GM12891 (cell line): Measurements from ENCODE around the gene TRIM28.

ENCODE experiments used
- POLR2A ChIP-seq: IDR thresholded peaks from 2 replicates; pipeline ENCODE4 v1.6.1; 2011; ENCODE audit warnings: low read depth, low read length, control low read depth
- POLR2AphosphoS5 ChIP-seq: IDR thresholded peaks from 2 replicates; pipeline ENCODE4 v1.6.1; 2011; ENCODE audit warnings: low read depth, low read length, control low read depth
- TAF1 ChIP-seq: IDR thresholded peaks from 2 replicates; pipeline ENCODE4 v1.6.1; 2011; ENCODE audit warnings: low read depth, low read length, control low read depth

GRCh38 chr19:58563034-58563573 is 19.2 kb downstream of the TRIM28 start:
- TF ChIP-seq TAF1 = no peak
- no peak for TF ChIP-seq POLR2AphosphoS5
- TF ChIP-seq POLR2A = no peak
